ENCODE results near the gene CPB1.

GRCh38 chr3:148857316-148857715 lies 29.7 kb downstream of the CPB1 start:
- no peak for TF ChIP-seq CTCF (IDR thresholded peaks at IDR 0.05)
- no peak for TF ChIP-seq POLR2A (IDR thresholded peaks at IDR 0.05)

All from Peyer's patch (tissue), 4 donors.